COLO829 (cell line): ENCODE results near the gene NAP1L4.
A peak's percentile ranks its signal among the peaks of the same experiment; 100 is the strongest.
"Not testable (repeated sequence)": the region's sequence is repeated elsewhere in the genome, so short reads cannot be mapped to it uniquely, and the experiment has no call there.

Source experiments
- DNase-seq: peaks from one replicate; pipeline ENCODE4 v3.0.0; 2012; ENCODE audit warnings: low spot score

NAP1L4 gene

DNA sequence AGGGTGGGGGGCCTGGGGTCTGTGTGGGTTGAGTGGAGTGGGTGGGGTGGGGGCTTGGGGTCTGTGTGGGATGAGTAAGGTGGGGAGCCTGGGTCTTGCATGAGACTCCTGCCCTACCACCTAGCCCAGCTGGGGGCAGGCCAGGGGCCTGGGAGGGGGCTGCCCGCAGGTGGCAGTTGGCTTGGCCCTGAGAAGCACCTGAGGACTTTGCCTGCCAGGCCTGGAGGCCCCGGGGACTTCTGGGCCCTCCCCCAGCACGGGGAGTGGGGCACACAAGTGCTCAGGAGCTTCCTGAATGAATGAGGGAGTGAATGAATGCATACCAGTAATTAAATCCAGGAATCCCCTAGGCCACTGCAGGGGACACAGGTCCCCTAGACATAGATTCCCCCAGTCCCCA is 69.5 kb downstream of the NAP1L4 start:
- DNase-seq: no peak

DNA sequence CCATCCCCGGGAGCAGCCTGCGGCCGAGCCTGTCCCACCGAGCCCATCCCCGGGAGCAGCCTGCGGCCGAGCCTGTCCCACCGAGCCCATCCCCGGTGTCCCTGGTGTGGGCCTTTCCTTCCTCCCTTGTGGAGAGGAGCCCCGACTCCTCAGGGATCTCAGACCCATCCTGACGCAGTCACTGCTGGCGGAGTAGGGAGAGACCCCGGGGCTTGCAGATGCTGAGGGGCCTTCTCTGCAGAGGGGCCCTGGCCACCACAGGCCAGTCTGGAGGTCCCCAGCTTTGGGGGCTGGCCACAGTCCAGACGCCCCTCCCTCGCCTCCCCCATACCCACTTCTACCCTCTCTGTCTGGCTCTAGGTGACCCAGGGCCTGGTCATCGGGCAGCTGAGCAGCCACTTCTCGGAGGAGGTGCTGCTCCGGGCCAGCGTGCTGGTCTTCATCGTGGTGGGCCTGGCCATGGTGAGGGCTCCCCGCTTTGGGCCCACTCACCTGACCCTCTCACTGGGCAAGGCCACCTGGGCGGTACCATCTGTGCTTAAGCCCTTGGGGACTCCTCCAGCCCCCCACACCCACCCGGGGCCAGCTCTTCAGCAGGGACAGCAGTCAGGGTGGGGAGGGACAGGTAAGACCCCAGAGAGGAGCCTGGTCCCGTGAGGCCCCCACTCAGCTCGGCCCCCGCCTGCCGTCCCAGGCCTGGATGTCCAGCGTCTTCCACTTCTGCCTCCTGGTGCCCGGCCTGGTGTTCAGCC is 70.2 kb downstream of the NAP1L4 start:
- no peak for DNase-seq

DNA sequence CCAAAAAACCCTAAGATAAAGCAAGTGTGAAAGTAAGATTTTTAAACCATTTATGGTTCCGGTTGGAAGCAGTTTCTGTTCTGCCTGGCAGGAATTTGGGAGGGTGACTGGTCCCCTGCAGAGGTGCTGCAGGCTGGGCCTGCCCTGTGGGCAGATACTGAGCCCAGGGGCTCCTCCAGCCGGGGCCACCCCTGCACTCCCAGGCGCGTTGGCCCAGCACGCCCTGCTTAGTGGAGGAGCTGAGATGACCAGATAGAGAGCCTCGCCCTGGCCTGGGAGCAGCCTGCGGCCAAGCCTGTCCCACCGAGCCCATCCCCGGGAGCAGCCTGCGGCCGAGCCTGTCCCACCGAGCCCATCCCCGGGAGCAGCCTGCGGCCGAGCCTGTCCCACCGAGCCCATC is 70.9 kb downstream of the NAP1L4 start:
- DNase-seq: no peak

DNA sequence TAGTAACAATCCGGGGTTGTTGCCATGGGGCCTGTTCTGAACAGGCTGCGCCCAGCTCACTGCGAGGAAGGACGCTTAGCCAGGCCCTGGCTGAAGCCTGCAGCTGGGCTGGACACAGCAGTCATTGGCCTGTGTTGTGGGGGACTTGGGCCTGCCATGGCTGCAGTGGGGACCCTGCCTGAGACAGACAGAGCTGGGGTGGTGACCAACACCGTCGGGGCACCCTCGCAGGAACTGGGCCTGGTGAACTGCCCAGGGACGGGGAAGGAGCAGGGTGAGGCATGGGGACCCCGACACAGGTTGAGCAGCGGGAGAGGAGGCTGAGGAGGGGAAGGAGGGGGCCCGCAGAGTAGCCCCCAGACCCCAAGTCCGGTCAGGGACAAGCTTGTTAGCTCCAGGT is 71.8 kb downstream of the NAP1L4 start:
- DNase-seq: no peak

DNA sequence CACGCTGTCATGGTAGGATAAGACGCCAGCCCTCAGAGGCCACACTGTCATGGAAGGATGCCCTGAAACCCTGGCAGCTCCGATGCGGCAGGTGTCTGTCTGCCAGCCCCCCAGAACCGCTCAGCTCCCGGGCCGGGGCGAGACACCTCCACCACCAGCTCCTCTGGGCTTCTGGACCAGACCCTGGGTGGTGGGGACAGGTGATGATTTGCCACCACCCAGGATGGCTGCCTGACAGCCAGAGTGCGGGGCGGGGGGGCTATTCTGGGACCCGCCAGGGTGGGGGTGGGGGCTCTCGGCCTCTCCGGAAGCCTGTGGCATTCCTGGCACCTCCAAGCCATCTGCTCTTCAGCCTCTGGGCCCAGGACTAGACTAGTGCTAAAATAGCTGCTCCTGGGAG is 72.3 kb downstream of the NAP1L4 start:
- no peak for DNase-seq

DNA sequence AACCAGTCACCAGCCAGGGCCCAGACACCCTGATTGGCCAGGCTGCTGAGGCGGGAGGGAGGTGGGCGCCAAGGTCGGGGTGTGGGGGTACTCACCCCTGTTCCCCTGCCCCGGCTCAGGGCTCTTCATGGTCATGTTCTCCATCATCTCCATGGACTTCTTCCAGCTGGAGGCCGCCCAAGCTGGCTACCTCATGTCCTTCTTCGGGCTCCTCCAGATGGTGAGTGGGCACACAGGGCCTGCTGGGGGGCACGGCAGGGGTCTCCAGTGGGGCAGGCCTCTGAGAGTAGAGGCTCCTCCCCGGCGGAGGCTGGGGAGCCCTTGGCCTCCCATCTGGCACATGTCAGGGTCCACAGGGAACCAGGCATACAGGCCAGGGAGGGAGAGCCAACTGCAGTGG is 72.9 kb downstream of the NAP1L4 start:
- no peak for DNase-seq

DNA sequence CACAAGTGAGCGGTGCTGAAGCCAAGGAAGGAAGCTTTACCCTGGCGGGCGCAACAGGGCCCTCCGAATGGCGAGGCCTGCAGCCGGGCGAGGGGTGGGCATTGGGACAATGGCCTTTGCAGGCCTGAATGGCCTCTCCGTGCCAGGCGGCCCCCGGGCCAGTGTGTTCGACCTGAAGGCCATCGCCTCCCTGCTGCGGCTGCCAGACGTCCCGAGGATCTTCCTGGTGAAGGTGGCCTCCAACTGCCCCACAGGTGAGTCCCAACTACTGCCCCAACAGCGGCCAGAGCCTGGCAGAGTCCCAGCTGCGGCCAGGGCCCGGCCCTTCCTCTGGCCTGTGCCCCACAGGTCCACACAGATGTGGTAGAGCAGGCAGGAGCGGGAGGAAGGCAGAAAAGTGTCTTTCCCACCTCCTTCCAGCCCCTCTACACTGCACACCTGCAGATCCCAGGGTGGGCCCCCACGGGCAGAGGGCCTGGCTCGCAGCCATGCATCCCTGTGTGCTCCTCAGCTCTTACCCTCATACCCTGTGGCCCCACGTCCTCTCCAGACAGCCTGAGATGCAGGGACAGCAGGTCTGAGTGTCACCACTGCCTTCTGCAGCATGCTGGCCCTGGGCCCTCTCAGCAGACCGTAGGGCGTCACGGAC is 74.2 kb downstream of the NAP1L4 start:
- no peak for DNase-seq

DNA sequence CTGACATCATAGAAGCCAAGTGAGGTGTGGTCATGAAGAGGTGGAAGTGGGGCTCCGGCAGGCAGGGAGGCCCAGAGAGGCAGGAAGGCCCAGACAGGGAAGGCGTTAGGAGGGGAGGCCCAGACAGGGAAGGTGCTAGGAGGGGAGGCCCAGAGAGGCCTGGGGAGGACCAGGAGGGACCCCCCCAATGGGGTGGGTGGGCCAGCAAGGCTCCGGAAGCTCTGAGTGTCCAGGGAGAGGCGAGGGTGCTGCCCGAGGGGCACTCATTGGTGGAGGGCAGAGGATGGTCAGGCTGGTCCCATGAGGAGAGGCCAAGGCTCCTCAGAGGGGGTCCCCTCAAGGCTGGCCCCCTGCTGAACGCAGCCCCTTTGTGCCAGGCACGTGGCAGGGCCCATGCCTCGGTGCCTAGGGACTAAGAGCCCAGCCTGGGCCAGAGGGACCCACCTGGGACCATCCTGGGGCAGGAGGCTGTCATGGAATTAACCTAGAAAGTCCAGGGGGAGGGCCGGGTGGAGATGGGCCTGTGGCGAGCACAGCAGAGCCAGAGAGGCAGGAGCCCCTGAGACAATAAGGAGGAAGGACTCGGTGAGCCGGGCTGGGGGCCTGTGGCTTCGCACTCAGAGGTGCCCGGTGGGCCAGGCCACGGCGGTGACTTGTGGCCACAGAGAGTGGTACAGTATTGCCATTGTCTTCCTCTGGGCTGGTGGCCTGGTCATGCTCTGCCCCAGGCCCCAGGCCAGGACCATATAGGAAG is 75.1 kb downstream of the NAP1L4 start:
- no peak for DNase-seq

DNA sequence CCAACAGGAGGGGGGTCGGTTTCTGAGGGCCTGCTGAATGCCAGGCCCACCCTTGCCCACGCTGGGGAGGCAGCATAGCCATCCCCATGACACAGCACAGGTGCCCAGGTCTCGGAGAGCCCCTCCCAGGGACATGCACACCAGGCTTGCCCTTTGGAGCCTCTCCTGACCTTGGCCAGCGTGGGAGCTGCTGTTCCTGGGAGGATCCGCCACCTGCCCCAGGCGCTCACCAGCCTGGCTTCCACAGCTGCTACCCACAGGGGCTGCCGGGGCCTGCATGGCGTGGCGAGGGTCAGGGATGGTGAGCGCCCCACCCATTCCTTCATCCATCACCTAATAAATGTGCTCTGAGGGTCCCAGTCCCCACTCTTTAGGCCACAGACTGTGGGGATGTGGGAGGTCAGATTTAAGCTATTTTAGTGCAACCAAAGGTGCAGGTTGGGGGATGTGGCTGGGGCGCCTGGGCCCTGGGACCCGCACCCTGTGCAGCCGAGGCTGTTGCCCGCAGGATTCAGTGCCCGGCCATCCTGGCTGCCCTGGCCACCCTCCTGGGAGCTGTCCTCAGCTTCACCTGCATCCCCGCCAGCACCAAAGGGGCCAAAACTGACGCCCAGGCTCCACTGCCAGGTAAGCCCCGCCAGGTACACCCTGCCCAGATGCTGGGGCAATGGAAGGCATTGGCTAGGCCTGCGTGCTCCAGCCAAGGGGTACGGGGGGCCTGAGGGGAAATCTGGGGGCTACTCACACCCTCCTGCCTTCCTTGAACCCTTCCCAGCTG is 75.8 kb downstream of the NAP1L4 start:
- DNase-seq: no peak

DNA sequence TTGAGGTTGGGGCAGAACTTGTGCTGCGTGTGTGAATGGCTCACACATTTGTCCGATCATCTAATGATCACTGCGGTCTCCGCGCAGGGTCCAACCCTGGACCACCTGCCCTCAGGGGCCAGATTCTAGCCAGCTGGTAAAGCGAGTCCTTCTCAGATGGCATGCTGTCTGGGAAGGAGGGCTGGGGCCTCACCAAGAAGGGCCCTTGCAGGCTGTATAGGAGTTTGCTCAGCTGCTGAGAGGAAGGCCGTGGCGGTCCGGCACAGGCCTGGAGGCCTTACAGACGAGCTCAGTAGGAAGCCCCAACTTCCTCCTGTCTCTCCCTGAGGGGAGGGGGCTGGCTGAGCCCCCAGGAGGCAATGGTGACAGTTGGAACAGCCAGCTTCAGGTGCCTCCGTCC is 76.7 kb downstream of the NAP1L4 start:
- no peak for DNase-seq

DNA sequence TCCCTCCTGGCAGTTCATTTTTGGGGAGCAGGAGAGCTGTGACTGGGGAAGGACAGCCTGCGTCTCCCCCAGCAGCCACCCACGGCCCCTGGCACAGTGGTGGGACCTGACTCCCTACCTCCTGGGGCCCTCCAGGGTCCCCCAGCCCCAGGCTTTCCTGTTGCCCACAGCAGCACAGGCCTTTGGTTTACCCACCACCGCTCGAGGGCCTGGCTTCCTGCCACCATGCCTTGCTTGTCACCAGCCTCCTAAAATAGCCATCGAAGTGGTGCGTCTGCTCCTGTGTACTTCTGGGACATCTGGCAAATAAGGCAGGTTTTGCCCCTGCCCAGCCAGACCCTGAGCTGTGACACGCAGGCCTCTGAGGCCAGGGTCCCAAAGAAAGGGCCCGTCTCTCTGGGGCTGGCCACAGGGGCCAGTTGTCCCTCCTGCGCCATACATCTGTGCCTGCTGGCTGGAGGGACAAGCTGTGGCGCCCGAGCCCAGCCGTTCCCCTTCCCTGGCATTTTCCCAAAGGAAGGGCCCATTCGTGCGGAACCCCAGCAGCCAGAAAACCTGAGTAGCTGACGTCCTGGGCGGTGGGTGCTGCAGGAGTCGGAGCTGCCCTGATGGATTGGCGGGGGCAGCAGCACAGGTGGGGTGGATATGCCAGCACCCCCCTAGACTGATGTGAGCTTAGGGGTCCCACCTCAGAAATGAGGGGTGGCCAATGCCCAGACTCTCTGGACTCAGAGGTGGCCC is 77.5 kb downstream of the NAP1L4 start:
- no peak for DNase-seq

DNA sequence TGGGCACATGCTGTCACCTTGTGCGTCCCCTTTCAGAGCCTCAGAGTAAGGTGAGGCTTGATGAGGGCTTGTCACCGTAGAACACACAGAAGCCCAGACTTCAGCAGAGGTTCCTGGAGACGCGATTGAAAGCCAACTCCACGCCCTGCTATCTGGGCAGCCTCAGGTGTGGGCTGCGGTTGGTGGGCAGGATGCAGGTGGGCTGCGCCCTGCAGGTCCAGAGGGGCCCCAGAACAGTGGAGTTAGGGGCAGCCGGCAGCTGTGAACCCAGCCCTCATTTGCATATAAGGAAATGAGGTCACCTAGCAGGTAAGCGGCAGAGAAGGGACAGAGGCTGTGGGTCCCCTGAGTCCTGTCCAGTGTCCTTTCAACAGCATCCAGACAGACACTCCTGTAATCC is 78.4 kb downstream of the NAP1L4 start:
- DNase-seq: no peak

DNA sequence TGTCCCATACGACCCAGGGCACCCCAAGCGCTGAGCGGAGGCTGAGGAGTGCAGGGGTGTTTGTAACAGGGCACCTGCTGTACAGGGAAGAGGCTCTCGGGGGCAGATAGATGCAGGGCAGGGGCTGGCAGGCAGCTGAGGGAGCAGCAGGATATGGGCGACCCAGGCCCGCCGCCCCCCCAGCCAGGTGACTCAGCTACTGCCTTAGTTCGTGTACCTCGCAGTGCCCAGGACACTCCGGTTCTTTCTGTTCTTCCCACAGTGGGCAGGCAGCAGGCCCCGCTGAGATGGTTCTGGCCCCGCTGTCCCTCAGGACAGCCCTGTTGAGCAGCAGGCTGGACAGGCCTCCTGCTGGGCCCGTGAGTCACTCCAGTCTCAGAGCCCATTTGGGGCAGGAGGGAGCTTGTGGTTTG is 79.1 kb downstream of the NAP1L4 start:
- no peak for DNase-seq

DNA sequence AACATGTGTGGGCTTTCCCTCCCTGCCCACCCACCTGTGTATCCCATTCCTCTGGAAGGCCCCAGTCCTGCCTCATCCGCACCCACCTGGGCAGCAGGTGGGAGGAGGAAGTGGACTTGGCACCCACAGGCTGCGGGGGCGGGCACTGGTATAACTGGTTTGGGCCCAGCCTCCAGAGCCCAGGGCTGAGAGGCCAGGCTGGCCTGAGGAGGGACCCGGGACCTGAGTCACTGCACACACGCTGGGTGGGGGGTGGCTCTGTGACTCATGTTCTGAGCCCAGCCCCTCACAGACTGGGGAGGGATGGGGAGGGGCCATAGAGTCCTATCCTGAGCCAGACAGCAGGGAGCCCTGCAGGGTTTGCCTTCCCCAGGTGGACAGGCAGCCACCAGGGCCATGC is 79.6 kb downstream of the NAP1L4 start:
- DNase-seq: peak; percentile 62

DNA sequence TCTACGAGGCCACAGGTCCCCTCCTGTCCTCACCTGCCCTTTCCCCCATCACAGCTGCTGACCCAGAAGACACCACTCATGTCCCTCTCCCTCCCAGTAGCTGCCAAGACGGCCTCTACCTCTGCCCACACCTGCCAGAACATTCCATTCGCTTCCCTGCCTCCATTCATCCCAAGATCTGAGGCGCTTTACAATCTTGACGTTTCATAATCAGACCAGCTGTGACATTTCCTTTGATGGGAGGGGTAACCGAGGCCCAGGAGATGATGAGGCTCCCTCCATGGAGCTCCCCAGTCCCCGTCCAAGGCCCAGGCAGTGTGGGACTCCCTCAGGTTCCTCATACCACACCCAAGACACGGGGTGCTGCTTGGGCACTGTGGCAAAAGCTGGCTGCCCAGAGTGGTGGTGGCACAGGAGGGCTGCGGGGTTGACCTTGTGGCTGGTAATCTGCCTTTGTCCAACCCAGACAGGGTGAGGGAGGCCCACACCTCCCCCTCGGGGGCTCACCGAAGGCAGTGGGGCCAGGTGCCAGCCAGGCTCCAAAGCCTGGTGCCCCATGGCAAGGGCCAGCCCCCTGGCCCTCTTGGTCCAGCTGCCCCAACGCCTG is 80.2 kb downstream of the NAP1L4 start:
- DNase-seq: no peak

DNA sequence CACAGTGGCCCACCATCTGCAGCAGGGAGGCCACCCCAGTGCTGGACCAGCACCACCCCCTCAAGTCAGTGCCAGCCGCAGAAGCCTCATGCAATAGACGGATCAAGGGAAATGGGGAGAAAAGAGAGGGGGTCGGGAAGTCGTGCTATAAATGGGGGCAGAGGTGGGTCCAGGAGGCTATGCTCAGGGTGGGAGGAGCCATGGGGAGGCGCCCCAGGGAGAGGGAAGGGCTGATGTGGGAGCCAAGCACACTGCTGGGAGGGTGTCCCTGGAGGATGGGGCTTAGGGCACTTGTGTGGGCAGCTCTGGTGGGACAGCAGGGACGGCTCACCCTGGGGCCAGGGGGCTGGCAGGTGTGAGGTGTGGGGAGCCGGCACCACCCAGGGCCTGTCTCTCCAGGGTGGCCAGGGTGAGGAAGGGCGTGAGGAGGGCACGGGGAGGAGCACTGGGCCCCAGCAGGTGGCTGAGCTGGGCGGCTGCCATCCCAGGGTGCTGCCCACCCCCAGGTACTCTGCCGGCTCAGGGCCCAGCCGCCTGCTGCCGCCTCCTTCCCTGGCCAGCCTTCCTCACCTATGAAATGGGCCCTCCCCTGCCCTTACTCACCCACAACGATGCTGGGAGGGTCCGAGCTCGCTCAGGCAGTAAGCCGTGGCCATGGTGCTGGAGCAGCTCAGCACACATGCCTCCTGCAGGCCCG is 80.9 kb downstream of the NAP1L4 start:
- no peak for DNase-seq

DNA sequence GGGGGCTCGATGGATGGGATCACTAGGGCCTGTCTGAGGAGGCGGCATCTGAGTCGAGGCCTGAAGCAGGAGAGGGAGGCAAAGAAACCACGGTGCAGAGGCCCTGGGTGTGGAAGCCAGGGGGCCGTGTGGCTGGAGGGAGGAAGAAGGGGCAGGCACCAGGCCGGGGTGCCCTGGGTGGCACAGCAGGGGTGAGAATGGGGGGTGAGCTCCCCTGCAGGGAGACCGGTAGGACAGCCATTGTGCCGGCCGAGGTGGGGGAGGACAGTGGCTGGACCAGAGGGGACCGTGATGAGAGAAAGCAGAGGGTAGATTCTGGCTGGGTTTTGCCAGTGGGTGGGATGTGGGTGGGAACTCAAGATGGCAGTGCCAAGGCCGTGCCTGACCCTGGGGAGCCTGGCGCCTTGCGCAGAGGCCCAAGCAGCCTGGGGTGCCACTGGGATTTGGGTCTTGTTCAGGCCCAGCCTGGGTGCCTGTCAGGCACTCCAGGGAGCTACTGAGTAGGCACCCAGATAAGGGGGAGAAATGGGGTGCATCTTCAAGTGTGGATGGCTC is 81.7 kb downstream of the NAP1L4 start:
- DNase-seq: no peak

DNA sequence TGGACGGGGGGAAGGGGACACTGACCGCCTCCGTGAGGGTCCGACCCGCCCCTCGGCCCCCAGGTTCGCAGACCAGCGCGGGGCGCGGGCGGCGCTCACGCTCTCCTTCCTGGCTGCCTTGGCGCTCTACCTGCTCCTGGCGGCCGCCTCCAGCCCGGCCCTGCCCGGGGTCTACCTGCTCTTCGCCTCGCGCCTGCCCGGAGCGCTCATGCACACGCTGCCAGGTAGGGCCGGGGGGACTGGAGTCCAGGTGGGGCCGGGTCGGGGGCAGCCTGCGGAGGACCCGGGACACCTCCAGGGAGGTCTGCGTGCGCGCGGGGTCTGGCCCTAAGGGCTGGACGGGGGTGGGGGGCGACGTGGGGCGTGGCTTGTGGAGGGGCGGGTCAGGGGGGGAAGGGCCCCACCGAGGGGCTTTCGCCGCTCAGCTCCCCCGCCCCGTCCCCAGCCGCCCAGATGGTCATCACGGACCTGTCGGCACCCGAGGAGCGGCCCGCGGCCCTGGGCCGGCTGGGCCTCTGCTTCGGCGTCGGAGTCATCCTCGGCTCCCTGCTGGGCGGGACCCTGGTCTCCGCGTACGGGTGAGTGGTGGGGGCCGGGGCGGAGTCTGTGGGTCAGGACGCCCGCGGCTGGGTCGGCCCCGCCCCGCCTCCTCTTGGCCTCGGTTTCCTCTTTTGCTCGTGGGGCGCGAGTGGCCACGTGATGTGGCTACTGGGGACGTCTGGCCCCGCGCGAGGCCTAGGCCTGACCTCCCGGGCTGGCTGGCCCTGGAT is 82.8 kb downstream of the NAP1L4 start:
- no peak for DNase-seq

DNA sequence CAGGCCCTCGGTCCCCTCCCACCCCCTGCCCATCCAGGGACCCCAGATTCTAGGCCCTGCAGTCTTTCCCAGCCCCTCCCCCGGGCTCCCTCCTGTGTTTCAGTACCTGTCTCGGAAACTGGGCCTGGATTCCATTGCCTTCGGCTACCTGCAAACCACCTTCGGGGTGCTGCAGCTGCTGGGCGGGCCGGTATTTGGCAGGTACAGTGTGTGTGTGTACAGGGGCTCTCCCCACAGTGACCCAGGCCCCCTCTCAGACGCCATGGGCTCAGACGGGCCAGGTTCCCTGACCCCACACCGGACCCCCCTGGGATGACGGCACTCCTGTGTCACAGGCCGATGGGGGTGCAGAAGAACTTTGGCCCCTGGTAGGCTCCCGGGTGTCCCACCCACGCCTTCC is 84.0 kb downstream of the NAP1L4 start:
- DNase-seq: no peak

DNA sequence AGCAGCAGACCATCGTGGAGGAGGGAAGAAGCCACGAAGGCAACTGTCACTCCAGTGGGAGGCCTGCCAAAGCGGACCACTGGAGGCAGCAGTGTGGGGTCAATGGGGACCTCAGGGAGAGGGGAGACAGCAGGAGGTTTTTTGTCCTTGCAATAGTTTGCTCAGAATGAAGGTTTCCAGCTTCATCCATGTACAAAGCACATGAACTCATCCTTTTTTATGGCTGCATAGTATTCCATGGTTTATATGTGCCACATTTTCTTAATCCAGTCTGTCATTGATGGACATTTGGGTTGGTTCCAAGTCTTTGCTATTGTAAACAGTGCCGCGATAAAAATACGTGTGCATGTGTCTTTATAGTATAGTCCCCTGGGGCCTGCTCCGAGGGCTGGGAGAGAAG is 86.8 kb downstream of the NAP1L4 start:
- not testable (repeated sequence) for DNase-seq
